ENCODE measurements around the gene FAM168B. TPM values are rescaled to one million over a fixed set of nuclear protein-coding genes. Genes with fewer than 3 reads are reported as not detected.

FAM168B gene
- total RNA-seq, 2 experiments from 2014 or later, result 62.8 to 66.6 TPM

DNA sequence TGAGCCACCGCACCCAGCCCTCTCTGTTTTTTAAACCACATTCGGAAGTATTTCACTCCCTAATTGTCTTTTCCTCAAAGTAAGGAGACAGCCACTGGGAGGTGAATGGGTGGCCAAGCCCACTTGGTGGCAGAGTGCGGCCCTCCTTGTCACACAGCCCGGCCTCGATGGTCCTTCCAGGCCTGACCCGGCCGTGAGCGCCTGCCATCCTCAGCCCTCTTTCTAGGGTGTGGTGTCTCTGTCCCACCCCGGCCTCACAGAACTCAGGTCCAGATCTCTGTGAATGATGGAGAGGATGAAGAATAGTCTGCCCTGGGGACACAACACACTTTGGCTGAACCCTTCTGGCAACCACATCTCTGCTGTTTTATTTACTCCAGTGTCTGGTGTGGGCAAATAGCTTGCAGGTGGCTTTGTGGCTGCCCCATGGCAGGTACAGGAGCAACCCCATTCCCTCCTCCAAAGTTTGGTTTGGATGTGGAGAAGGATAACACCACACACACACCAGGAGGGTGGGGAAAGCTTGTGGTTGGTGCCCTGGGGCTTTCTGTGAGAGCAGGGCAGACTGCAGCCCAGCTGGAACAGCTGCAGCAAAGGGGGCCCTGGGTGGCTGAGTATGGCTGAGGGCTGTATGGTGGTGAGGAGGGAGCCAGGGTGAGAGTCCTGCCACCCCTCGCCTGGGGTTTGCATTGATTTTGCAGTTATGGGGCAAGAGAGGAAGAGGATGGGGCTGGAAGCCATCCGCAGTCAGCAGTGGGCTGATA is 88.6 kb downstream of the FAM168B start:
- Mint-ChIP-seq H3K4me3 (no peak overlapping the region), H3K4me1 (ENCODE audit: low read depth) (peaks cover 10% of the 10 kb centered on the region), H3K27me3 (peaks cover 10% of the 10 kb centered on the region), H3K9me3 (peaks cover 2% of the 10 kb centered on the region), H3K27ac (no peak overlapping the region), H3K36me3 (ENCODE audit: low read depth) (no peaks in the 10 kb centered on the region)
- intact Hi-C loops (cut with micrococcal nuclease), result no loop called here
- DNase-seq (no peak), ATAC-seq (no peak)
- POLR2A ChIA-PET, result no interaction called here
- TF ChIP-seq, protein P1, sequence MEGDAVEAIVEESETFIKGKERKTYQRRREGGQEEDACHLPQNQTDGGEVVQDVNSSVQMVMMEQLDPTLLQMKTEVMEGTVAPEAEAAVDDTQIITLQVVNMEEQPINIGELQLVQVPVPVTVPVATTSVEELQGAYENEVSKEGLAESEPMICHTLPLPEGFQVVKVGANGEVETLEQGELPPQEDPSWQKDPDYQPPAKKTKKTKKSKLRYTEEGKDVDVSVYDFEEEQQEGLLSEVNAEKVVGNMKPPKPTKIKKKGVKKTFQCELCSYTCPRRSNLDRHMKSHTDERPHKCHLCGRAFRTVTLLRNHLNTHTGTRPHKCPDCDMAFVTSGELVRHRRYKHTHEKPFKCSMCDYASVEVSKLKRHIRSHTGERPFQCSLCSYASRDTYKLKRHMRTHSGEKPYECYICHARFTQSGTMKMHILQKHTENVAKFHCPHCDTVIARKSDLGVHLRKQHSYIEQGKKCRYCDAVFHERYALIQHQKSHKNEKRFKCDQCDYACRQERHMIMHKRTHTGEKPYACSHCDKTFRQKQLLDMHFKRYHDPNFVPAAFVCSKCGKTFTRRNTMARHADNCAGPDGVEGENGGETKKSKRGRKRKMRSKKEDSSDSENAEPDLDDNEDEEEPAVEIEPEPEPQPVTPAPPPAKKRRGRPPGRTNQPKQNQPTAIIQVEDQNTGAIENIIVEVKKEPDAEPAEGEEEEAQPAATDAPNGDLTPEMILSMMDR (IDR thresholded peaks at IDR 0.05), result no peak
- CTCF ChIA-PET, result no interaction called here

DNA sequence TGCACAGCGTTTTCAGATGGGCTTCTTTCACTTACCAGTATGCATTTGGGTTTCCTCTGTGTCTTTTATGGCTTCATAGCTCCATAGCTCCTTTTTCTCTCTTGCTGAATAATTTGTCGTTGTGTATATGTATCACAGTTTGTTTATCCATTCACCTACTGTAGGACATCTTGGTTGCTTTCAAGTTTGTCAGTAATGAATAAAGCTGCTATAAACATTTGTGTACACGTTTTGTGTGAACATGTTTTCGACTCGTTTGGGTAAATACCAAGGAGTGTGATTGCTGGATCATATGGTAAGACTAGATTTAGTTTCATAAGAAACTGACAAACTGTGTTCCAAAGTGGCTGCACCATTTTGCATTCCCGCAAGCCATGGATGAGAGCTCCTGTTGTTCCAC is 94.7 kb downstream of the FAM168B start:
- H3K36me3 Mint-ChIP-seq (ENCODE audit: low read depth), result no peaks in the 10 kb centered on the region
- H3K9me3 Mint-ChIP-seq, result no peaks in the 10 kb centered on the region
- DNase-seq (no peak), ATAC-seq (no peak)
- ChIA-PET POLR2A (no interaction called here), CTCF (no interaction called here)
- peaks cover 9% of the 10 kb centered on the region for H3K27me3 Mint-ChIP-seq
- no peak overlapping the region for H3K27ac Mint-ChIP-seq
- H3K4me3 Mint-ChIP-seq, result no peak overlapping the region
- H3K4me1 Mint-ChIP-seq (ENCODE audit: low read depth), result no peaks in the 10 kb centered on the region
- intact Hi-C loops (cut with micrococcal nuclease), result no loop called here
- TF ChIP-seq, protein P1 (IDR thresholded peaks at IDR 0.05), result no peak

Other genes starting within 250 kb of the FAM168B start
- gene PLEKHB2, start 11.9 kb upstream of the FAM168B start, total RNA-seq, result 10 to 100 TPM; 47.3 to 49.4 TPM
- under 1 TPM; 0.43 to 0.61 TPM for gene POTEE, start 116.1 kb upstream of the FAM168B start, total RNA-seq

All from activated CD8-positive, alpha-beta T cell treated with anti-CD3 and anti-CD28 coated beads for 36 hours (primary cell).